NOMO-1 treated with dmso at 0.1 percent for 144 hours (cell line): ENCODE data around the gene DPP6.

Source experiments
- DNase-seq: peaks from one replicate; lab custom pipeline; 2025; ENCODE audit not compliant: unreplicated experiment; lab: John Stamatoyannopoulos, UW

Gene DPP6

GRCh38 chr7:154844955-154845354 lies 792.8 kb downstream of the DPP6 start:
- no peak for DNase-seq

- DNase-seq = no peak
Measured at GRCh38 chr7:154848464-154848863, 796.3 kb downstream of the DPP6 start.

GRCh38 chr7:154852205-154852604 lies 800.0 kb downstream of the DPP6 start:
- no peak for DNase-seq

GRCh38 chr7:154853063-154853726 lies 801.0 kb downstream of the DPP6 start:
- no peak for DNase-seq

GRCh38 chr7:154853727-154854095 lies 801.5 kb downstream of the DPP6 start:
- DNase-seq = no peak

GRCh38 chr7:154854836-154855235 lies 802.6 kb downstream of the DPP6 start:
- no peak for DNase-seq

GRCh38 chr7:154855366-154855765 lies 803.2 kb downstream of the DPP6 start:
- DNase-seq = no peak

- DNase-seq = no peak
Measured at GRCh38 chr7:154856733-154857132, 804.5 kb downstream of the DPP6 start.

- DNase-seq = no peak
Measured at GRCh38 chr7:154857240-154857639, 805.0 kb downstream of the DPP6 start.

GRCh38 chr7:154857728-154858681 lies 805.8 kb downstream of the DPP6 start:
- DNase-seq = no peak

- DNase-seq = no peak
Measured at GRCh38 chr7:154858836-154859537, 806.8 kb downstream of the DPP6 start.

- DNase-seq = no peak
Measured at GRCh38 chr7:154859747-154860620, 807.8 kb downstream of the DPP6 start.

- DNase-seq = no peak
Measured at GRCh38 chr7:154860621-154861375, 808.6 kb downstream of the DPP6 start.

GRCh38 chr7:154861589-154861988 lies 809.4 kb downstream of the DPP6 start:
- DNase-seq = no peak

GRCh38 chr7:154862153-154862791 lies 810.1 kb downstream of the DPP6 start:
- no peak for DNase-seq

- no peak for DNase-seq
Measured at GRCh38 chr7:154863766-154864522, 811.7 kb downstream of the DPP6 start.

GRCh38 chr7:154864523-154864891 lies 812.3 kb downstream of the DPP6 start:
- no peak for DNase-seq

GRCh38 chr7:154865984-154866685 lies 813.9 kb downstream of the DPP6 start:
- DNase-seq = no peak
